Suprapubic skin (tissue), 4 donors: ENCODE measurements around the gene SLC2A1.

Experiments used
- POLR2A ChIP-seq, 2 donors: fragments of 450-650 bp; IDR thresholded peaks; one replicate each; pipeline ENCODE4 v1.6.1; 2017; ENCODE audit warnings: antibody characterized with exemption in 2 of 2, mild to moderate bottlenecking in 2 of 2, moderate library complexity in 2 of 2
- POLR2AphosphoS5 ChIP-seq, 3 donors: sonication (generic); formaldehyde crosslinking; IDR thresholded peaks; one replicate each; pipeline ENCODE4 v1.6.1; 2017; ENCODE audit warnings: antibody characterized with exemption in 3 of 3
- TF ChIP-seq, protein P1 (sequence below), 2 donors: fragments of 200-600 bp in 1 of 2; fragments of 450-650 bp in 1 of 2; sonication (generic) in 1 of 2; IDR thresholded peaks; one replicate each; pipeline ENCODE4 v1.5.1; 2016 to 2019; ENCODE audit warnings: antibody characterized with exemption in 2 of 2, mild to moderate bottlenecking in 1 of 2, moderate library complexity in 1 of 2

DNA sequence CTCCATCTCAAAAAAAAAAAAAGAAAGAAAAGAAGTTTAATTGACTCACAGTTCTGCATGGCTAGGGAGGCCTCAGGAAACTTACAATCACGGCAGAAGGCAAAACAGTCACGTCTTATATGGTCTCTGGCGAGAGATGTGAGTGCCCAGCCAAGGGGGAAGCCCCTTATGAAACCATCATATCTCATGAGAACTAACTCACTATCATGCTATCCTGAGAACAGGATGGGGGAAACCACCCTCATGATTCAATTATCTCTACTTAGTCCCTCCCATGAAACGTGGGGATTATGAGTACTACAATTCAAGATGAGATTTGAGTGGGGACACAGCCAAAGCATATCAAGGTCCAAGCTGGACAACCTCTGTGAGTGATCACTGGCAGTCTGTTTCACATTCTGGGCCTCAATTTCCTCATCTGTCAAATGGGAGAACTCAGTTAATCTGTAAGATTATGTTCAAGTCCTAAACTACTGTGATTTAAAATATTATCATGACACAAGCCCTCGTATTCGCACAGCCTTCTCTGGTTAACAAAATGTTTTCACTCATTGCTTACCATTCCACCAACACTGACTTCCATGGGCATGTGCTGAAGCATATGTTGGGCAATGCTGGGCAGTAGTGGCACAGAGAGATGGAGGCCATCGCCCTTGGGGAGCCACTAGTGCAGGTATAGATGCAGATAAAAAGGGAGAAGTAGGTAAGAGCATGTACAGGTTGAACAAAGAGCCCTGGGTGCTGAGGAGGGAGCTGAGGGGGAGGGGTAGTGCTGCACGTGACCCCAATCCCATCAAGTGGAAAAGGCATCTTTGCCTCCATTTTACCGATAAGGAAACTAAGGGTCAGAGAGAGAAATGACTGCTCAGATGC, 46.2 kb upstream of the SLC2A1 start:
- TF ChIP-seq POLR2A (IDR thresholded peaks at IDR 0.05) (no peak), POLR2AphosphoS5 (IDR thresholded peaks at IDR 0.05) (no peak)
- TF ChIP-seq, protein P1, sequence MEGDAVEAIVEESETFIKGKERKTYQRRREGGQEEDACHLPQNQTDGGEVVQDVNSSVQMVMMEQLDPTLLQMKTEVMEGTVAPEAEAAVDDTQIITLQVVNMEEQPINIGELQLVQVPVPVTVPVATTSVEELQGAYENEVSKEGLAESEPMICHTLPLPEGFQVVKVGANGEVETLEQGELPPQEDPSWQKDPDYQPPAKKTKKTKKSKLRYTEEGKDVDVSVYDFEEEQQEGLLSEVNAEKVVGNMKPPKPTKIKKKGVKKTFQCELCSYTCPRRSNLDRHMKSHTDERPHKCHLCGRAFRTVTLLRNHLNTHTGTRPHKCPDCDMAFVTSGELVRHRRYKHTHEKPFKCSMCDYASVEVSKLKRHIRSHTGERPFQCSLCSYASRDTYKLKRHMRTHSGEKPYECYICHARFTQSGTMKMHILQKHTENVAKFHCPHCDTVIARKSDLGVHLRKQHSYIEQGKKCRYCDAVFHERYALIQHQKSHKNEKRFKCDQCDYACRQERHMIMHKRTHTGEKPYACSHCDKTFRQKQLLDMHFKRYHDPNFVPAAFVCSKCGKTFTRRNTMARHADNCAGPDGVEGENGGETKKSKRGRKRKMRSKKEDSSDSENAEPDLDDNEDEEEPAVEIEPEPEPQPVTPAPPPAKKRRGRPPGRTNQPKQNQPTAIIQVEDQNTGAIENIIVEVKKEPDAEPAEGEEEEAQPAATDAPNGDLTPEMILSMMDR (IDR thresholded peaks at IDR 0.05): no peak
